H1 (cell line): Measurements from ENCODE around the gene GDAP2. TPM values are rescaled to one million over a fixed set of nuclear protein-coding genes. Genes with fewer than 3 reads are reported as not detected.

Source experiments
- KDM1A ChIP-seq: fragments of 200-600, 300-600 bp; sonication (generic); IDR thresholded peaks from 2 replicates; pipeline ENCODE4 v1.7.1; 2016; ENCODE audit warnings: mild to moderate bottlenecking, low read length, borderline replicate concordance
- MAFK ChIP-seq: IDR thresholded peaks from 2 replicates; pipeline ENCODE4 v1.6.1; 2012; ENCODE audit warnings: low read depth, mild to moderate bottlenecking, improper control_type of control experiment, low read length
- MAX ChIP-seq: IDR thresholded peaks from 2 replicates; pipeline ENCODE4 v1.6.1; 2012; ENCODE audit warnings: inconsistent platforms
- NANOG ChIP-seq: IDR thresholded peaks from 2 replicates; pipeline ENCODE4 v1.6.1; 2011; ENCODE audit warnings: low read length, low read depth, mild to moderate bottlenecking, inconsistent platforms; ENCODE audit not compliant: insufficient read depth, poor library complexity, severe bottlenecking
- NRF1 ChIP-seq: IDR thresholded peaks from 2 replicates; pipeline ENCODE4 v1.6.1; 2011; ENCODE audit warnings: mild to moderate bottlenecking, low read depth, low read length, improper control_type of control experiment
- RAD21 ChIP-seq, 2 experiments: IDR thresholded peaks in 1 of 2; conservative IDR thresholded peaks in 1 of 2; 2 replicates each; pipeline ENCODE4 v1.6.1; 2011; ENCODE audit warnings: low read depth in 2 of 2, low read length in 2 of 2, improper control_type of control experiment in 1 of 2, inconsistent platforms in 1 of 2, mild to moderate bottlenecking in 1 of 2, moderate library complexity in 1 of 2
- RBBP5 ChIP-seq: IDR thresholded peaks from 2 replicates; pipeline ENCODE4 v1.7.1; 2012; ENCODE audit warnings: low read depth, mild to moderate bottlenecking, inconsistent platforms, low read length, moderate library complexity, borderline replicate concordance
- SIRT6 ChIP-seq: IDR thresholded peaks from one replicate; pipeline ENCODE4 v1.7.1; 2012; ENCODE audit warnings: low read length, inconsistent platforms
- SIX5 ChIP-seq: IDR thresholded peaks from 2 replicates; pipeline ENCODE4 v1.6.1; 2011; ENCODE audit warnings: mild to moderate bottlenecking, low read depth, low read length
- SP1 ChIP-seq: IDR thresholded peaks from 2 replicates; pipeline ENCODE4 v1.6.1; 2011; ENCODE audit warnings: low read depth, low read length
- polyA plus RNA-seq, 7 experiments: library from polyadenylated mRNA; depleted of rRNA in 3 of 7; stranded (reverse) in 5 of 7; unstranded in 2 of 7; fragments of >200 nt in 5 of 7; fragments of 200-250 nt in 2 of 7; gene quantifications; 1 replicate in 5 of 7; 2 replicates in 1 of 7; 4 replicates in 1 of 7; pipeline versions ENCODE4 v1.2.1 to v1.2.3, GENCODE V29; 2011 to 2013; ENCODE audit warnings: missing spikeins in 2 of 7, mixed read lengths in 2 of 7
- total RNA-seq: library from RNA; stranded (reverse); fragmentation: NEBNext Ultra II Directional; extraction: Animal tissue kit (Norgen Biotek cat#: 25700); gene quantifications from 2 replicates; pipeline ENCODE4 v1.2.1, GENCODE V29; 2021

GDAP2 gene
- total and polyA plus RNA-seq, 2 of the 8 experiments (the other 6 are each of a cell fraction or from before 2014, with no cell fraction given) = 8.6 to 27.8 TPM

GRCh38 chr1:117930173-117930447, 689 bp upstream of the GDAP2 start (continued):
- no peak for TF ChIP-seq RBBP5
- no peak for TF ChIP-seq SIRT6
- TF ChIP-seq MAX = no peak
- no peak for TF ChIP-seq SP1
- no peak for TF ChIP-seq NANOG
- TF ChIP-seq MAFK = no peak
- no peak for TF ChIP-seq KDM1A
- TF ChIP-seq NRF1 = no peak
- no peak for TF ChIP-seq SIX5
- no peak for TF ChIP-seq RAD21 (IDR thresholded peaks at IDR 0.05 in 1 of 2, conservative IDR thresholded peaks at IDR 0.05 in 1 of 2; ENCODE audit: low read depth in 2 of 2, low read length in 2 of 2)
- TF ChIP-seq, all 59 proteins: peak for 0
